IPS-20b (cell line): ENCODE measurements around the gene MYT1.

Experiments
- H3K27ac ChIP-seq: one replicate; pipeline ENCODE4 v1.5.1; 2013; ENCODE audit warnings: low read length
- H3K27me3 ChIP-seq: 2 replicates; pipeline ENCODE4 v1.6.1; 2013; ENCODE audit warnings: mild to moderate bottlenecking, low read length, inconsistent platforms; ENCODE audit not compliant: insufficient read depth
- H3K36me3 ChIP-seq: 2 replicates; pipeline ENCODE4 v1.6.1; 2013; ENCODE audit warnings: low read depth, mild to moderate bottlenecking, inconsistent platforms, low read length, moderate library complexity; ENCODE audit not compliant: insufficient read depth
- H3K4me1 ChIP-seq: 2 replicates; pipeline ENCODE4 v1.6.1; 2013; ENCODE audit warnings: mild to moderate bottlenecking, control low read depth, inconsistent platforms, low read length, moderate library complexity; ENCODE audit not compliant: insufficient read depth
- H3K4me3 ChIP-seq: 2 replicates; pipeline ENCODE4 v1.5.1; 2013; ENCODE audit warnings: mild to moderate bottlenecking, low read length, inconsistent platforms
- H3K9ac ChIP-seq: 2 replicates; pipeline ENCODE4 v1.6.1; 2013; ENCODE audit warnings: low read depth, mild to moderate bottlenecking, inconsistent platforms, low read length, moderate library complexity
- H3K9me3 ChIP-seq: 2 replicates; pipeline ENCODE4 v1.6.1; 2013; ENCODE audit warnings: mild to moderate bottlenecking, low read depth, low read length, inconsistent platforms; ENCODE audit not compliant: insufficient read depth

The MYT1 gene

DNA sequence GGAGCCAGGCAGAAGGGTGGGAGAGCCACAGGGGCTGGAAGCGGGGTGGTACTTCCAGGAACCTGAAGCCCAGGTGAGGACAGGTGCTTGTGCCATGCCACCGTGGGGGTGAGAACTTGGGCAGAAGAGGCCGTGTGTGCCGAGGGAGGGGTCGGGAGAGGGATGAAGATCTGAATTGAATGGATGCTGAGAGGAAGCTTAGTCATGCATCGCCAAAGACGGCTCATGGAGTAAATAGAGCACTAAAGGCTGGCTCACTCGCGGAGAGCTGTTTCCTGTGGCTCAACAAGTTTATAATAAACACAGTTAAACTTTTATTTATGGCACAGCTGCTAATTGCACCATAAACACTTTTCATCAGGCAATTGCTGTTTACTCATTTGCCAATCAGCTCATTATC is 21.7 kb upstream of the MYT1 start:
- Histone ChIP-seq H3K4me1 (peaks cover 2% of the 10 kb centered on the region; the same call in 1 of the 2 replicates), H3K9ac (no peak overlapping the region), H3K9me3 (peaks cover 23% of the 10 kb centered on the region), H3K27ac (no peak overlapping the region), H3K27me3 (no peaks in the 10 kb centered on the region), H3K4me3 (no peak overlapping the region), H3K36me3 (no peaks in the 10 kb centered on the region)

DNA sequence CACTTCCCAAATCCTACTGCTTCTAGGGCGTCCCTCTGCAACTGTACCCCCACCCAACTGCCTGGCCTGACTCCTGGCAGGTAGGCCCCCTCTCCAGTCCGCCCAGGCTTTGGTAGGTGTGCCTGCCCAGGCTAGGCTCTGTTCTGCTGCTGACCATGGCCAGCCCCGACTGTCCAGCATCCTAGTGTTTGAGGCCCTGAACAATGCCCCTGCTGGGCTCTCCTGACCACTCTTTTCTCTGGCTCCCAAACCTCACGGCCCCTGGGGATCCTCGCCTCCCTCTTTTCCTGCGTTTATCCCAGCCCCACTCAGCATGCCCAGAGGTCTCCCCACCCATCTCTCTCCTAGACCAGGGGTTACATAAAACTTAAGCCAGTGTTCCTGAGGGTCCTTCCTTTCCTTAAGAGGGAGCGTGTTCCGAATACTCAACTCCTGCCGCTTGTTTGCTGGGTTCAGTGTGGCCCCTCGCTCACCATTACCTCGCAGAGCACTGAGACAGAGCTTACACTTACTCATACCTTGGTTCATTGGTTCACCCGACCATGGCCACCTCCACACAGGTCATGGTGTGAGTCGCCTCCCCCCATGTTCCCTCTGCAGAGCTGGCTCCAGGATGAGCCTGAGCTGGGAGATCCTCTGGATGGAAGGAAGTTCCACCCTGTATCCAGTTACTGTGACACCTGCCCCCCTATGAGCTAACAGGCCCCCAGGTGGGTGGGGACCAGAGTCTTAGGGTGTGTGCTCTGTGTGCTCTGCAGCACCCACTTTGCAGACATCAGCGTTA is 21.0 kb upstream of the MYT1 start:
- Histone ChIP-seq H3K9me3 (peaks cover 23% of the 10 kb centered on the region), H3K4me1 (peaks cover 2% of the 10 kb centered on the region; the same call in 1 of the 2 replicates), H3K4me3 (no peak overlapping the region), H3K27ac (no peak overlapping the region), H3K36me3 (no peaks in the 10 kb centered on the region), H3K27me3 (no peaks in the 10 kb centered on the region), H3K9ac (no peak overlapping the region)

- Histone ChIP-seq H3K27me3 (no peaks in the 10 kb centered on the region), H3K4me3 (no peak overlapping the region), H3K9me3 (peaks cover 23% of the 10 kb centered on the region), H3K9ac (no peak overlapping the region), H3K4me1 (peaks cover 2% of the 10 kb centered on the region; the same call in 1 of the 2 replicates), H3K36me3 (no peaks in the 10 kb centered on the region), H3K27ac (no peak overlapping the region)
These were observed 19.9 kb upstream of the MYT1 start for GRCh38 chr20:64144144-64144912.

DNA sequence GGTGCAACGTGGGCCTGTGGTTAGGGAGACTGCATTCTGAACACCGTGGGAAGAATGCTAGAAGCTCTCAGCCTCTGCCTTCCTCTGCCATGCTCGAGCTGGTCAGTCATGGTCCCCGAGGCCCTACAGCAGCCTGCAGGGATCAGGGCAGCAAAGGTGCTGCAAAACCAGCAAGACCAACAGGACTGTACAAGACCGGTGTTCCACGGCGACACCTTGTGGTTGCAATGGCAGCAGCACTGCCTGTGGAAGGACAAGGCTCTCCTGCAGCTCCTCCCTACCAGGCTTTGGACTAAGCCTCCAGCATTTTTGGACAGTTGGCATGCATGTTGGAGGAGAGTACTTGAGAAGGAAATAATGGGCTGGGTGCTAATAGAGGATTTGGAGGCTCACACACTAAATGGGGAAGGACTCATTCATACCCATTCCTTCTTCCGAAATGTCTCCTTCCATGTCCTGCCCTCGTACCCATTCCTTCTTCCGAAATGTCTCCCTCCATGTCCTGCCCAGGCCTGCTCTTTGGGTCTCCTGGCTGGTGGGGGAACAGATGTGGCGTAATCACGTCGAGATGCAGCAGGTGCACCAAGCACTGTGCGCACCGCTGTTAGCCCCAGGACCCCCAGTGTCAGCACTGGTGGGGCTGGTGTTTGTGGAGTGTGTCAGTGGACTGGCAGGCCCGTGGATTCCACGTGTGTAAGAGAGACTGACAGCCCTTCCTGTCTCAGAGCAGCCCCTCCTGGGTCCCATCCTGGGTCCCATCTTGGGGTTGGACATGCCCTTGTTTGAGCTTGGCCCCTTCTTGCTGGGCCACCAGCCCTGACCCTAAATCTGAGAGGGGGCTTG is 18.6 kb upstream of the MYT1 start:
- H3K4me1 ChIP-seq, result no peaks in the 10 kb centered on the region
- peaks cover 23% of the 10 kb centered on the region for H3K9me3 ChIP-seq
- no peak overlapping the region for H3K4me3 ChIP-seq
- no peak overlapping the region for H3K27ac ChIP-seq
- no peak overlapping the region for H3K9ac ChIP-seq
- no peaks in the 10 kb centered on the region for H3K27me3 ChIP-seq
- H3K36me3 ChIP-seq, result no peaks in the 10 kb centered on the region

GRCh38 chr20:64146301-64146935 is 17.8 kb upstream of the MYT1 start:
- H3K9ac ChIP-seq, result no peak overlapping the region
- peaks cover 4% of the 10 kb centered on the region for H3K4me1 ChIP-seq
- H3K27me3 ChIP-seq, result no peaks in the 10 kb centered on the region
- H3K9me3 ChIP-seq, result peaks cover 23% of the 10 kb centered on the region
- no peak overlapping the region for H3K4me3 ChIP-seq
- no peaks in the 10 kb centered on the region for H3K36me3 ChIP-seq
- H3K27ac ChIP-seq, result no peak overlapping the region

DNA sequence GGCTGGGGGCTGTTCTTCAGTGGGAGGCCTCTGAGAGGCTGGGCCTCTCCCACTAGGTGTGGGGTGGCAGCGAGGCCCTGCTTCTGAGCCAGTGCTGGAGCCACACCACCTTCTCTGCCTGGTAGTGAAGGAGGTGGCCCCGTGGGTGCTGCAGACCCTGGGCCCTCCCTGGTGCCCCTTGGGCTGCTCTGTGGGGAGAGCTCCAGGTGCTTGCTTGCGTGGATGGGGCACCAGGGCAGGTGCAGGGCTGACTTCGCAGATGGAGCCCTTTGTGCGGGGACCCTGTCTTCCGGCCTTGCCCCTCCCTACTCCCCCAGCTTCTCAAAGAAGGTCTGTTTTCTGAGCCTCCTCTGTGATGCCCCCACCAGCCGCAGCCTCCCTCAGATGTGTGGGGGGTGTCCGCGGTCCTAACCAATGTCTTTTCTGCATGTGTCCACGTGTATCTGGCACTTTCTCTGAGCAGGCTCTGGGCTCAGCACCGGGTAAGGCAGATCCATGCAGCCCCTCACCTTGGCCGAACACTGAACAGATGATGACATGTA is 17.2 kb upstream of the MYT1 start:
- no peak overlapping the region for H3K4me3 ChIP-seq
- peaks cover 23% of the 10 kb centered on the region for H3K9me3 ChIP-seq
- no peak overlapping the region for H3K9ac ChIP-seq
- H3K27ac ChIP-seq, result no peak overlapping the region
- H3K27me3 ChIP-seq, result no peaks in the 10 kb centered on the region
- no peaks in the 10 kb centered on the region for H3K36me3 ChIP-seq
- peaks cover 10% of the 10 kb centered on the region for H3K4me1 ChIP-seq

DNA sequence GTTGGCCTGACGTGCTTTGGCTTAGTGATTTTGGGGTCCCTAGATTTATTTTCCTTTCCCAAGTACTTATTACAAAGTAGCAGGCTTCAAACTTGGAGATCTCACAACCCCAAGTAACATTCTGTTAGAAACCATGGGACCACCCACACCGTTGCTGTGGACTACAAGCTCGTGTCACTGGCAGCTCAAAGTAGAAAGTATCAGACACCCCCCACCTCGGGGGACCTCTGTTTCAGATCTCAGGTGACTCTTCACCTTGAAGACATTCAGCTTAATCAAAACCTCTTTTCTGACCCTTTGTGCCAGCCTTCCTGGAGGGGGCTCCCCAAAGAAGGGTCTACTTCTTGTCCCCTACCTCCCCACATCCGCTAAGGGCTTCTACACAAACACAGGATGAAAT is 15.7 kb upstream of the MYT1 start:
- Histone ChIP-seq H3K27me3 (no peaks in the 10 kb centered on the region), H3K9ac (no peak overlapping the region), H3K4me3 (no peak overlapping the region), H3K27ac (no peak overlapping the region), H3K9me3 (peaks cover 23% of the 10 kb centered on the region), H3K4me1 (peaks cover 13% of the 10 kb centered on the region), H3K36me3 (no peaks in the 10 kb centered on the region)

DNA sequence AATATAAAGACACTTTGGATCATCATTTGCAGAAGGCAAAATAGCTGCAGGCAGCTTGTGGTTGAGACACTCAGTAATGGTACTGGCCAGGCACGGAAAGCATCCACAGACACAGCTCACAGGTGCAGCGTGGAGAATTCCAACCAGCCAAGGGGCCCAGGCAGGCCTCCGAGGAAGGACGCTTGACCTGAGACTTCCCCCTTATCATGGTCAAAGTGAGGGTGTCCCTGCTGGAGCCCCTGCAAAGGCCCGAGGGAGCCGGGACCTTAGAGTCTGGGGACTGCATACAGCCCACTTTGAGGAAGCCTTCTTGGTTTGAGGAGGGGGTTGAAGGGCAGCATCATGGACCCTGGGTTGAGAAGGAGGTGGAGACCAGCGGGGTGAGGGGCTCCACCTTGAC is 15.1 kb upstream of the MYT1 start:
- Histone ChIP-seq H3K4me3 (no peak overlapping the region), H3K9me3 (peaks cover 18% of the 10 kb centered on the region), H3K9ac (no peak overlapping the region), H3K27ac (no peak overlapping the region), H3K4me1 (peaks cover 13% of the 10 kb centered on the region), H3K36me3 (no peaks in the 10 kb centered on the region), H3K27me3 (no peaks in the 10 kb centered on the region)

DNA sequence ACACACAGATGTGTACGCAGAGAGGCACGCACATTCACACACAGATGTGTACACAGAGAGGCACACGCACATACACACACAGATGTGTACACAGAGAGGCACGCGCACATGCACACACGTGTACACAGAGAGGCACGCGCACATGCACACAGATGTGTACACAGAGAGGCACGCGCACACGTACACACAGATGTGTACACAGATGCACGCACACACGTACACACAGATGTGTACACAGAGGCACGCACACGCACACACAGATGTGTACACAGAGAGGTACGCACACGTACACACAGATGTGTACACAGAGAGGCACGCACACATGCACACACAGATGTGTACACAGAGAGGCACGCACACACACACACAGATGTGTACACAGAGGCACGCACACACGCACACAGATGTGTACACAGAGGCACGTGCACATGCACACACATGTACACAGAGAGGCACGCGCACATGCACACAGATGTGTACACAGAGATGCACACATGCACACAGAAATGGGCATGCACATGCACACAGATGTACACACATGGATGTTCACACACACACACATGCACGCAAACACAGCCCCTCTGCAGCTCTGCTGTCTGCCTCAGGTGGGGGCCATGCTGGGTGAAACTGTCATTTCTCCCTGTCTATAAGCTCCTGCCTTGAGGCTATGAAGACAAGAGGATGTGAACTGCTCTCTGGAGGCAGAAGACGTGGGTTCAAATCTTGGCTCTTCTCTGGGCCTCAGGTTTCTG is 14.3 kb upstream of the MYT1 start:
- Histone ChIP-seq H3K9me3 (peaks cover 9% of the 10 kb centered on the region), H3K9ac (no peak overlapping the region), H3K27me3 (no peaks in the 10 kb centered on the region), H3K36me3 (no peaks in the 10 kb centered on the region), H3K4me1 (peaks cover 13% of the 10 kb centered on the region), H3K27ac (no peak overlapping the region), H3K4me3 (no peak overlapping the region)

- H3K4me1 ChIP-seq, result peaks cover 13% of the 10 kb centered on the region
- H3K36me3 ChIP-seq, result no peaks in the 10 kb centered on the region
- H3K27me3 ChIP-seq, result no peaks in the 10 kb centered on the region
- H3K27ac ChIP-seq, result no peak overlapping the region
- H3K4me3 ChIP-seq, result no peak overlapping the region
- H3K9me3 ChIP-seq, result no peaks in the 10 kb centered on the region; the same call in 1 of the 2 replicates
- H3K9ac ChIP-seq, result no peak overlapping the region
These were observed 13.3 kb upstream of the MYT1 start for GRCh38 chr20:64150756-64151632.
